Uterus (tissue), 2 donors: Measurements from ENCODE around the gene ANXA10.

Experiments used
- POLR2A ChIP-seq, 2 donors: fragments of 450-650 bp; IDR thresholded peaks; one replicate each; pipeline ENCODE4 v1.6.1; 2016; ENCODE audit warnings: antibody characterized with exemption in 2 of 2, mild to moderate bottlenecking in 1 of 2, moderate library complexity in 1 of 2
- TF ChIP-seq, protein P1 (sequence below), 4 experiments: fragments of 200-600 bp in 2 of 4; fragments of 450-650 bp in 2 of 4; sonication (generic) in 2 of 4; IDR thresholded peaks; one replicate each; pipeline ENCODE4 v1.5.1; 2016 to 2019; ENCODE audit warnings: antibody characterized with exemption in 4 of 4, mild to moderate bottlenecking in 2 of 4, moderate library complexity in 1 of 4

DNA sequence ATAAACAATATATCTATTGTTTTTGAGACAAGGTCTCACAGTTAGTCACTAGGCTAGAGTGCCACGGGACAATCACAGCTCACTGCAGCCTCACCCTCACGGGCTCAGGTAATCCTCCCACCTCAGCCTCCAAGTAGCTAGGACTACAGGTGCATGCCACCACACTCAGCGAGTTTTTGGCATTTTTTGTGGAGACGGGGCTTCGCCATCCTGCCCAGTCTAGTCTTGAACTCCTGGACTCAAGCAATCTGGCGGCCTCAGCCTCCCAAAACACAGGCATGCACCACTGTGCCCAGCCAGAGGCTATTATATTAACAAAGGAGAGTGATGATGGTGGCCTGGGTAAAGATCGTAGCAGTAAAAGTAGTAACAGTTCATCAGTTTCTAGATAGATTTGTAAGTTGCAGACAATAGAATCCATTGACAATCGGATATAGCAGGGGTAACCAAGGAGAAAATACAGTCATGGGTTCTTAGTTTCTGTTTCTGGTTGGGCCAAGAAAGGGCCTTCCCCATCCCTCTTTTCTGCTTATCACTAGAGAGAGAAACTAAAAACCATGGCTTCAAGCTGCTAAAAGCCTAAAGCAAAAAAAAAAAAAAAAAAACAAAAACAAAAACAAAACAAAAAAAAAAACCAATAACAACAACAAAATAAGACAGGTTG, 60.6 kb downstream of the ANXA10 start:
- TF ChIP-seq, protein P1, sequence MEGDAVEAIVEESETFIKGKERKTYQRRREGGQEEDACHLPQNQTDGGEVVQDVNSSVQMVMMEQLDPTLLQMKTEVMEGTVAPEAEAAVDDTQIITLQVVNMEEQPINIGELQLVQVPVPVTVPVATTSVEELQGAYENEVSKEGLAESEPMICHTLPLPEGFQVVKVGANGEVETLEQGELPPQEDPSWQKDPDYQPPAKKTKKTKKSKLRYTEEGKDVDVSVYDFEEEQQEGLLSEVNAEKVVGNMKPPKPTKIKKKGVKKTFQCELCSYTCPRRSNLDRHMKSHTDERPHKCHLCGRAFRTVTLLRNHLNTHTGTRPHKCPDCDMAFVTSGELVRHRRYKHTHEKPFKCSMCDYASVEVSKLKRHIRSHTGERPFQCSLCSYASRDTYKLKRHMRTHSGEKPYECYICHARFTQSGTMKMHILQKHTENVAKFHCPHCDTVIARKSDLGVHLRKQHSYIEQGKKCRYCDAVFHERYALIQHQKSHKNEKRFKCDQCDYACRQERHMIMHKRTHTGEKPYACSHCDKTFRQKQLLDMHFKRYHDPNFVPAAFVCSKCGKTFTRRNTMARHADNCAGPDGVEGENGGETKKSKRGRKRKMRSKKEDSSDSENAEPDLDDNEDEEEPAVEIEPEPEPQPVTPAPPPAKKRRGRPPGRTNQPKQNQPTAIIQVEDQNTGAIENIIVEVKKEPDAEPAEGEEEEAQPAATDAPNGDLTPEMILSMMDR (IDR thresholded peaks at IDR 0.05): no peak
- no peak for TF ChIP-seq POLR2A (IDR thresholded peaks at IDR 0.05)
